Parathyroid adenoma (tissue), 2 donors: ENCODE results near the gene GFPT2.

ENCODE experiments used
- H2AFZ ChIP-seq: fragments of 300-600 bp; sonication (generic); one replicate; pipeline ENCODE4 v1.7.0; 2017; ENCODE audit warnings: antibody characterized with exemption, mild to moderate bottlenecking
- H3K27ac ChIP-seq: fragments of 300-600 bp; sonication (generic); one replicate; pipeline ENCODE4 v1.7.0; 2017
- H3K27me3 ChIP-seq: fragments of 300-600 bp; sonication (generic); one replicate; pipeline ENCODE4 v1.7.0; 2017; ENCODE audit warnings: low read length; ENCODE audit not compliant: control insufficient read depth, insufficient read depth
- H3K36me3 ChIP-seq: fragments of 300-600 bp; sonication (generic); one replicate; pipeline ENCODE4 v1.7.0; 2017; ENCODE audit warnings: low read length; ENCODE audit not compliant: control insufficient read depth, insufficient read depth
- H3K4me1 ChIP-seq: fragments of 300-600 bp; sonication (generic); one replicate; pipeline ENCODE4 v1.7.0; 2017; ENCODE audit warnings: control low read depth
- H3K4me2 ChIP-seq: fragments of 300-600 bp; sonication (generic); one replicate; pipeline ENCODE4 v1.7.0; 2017; ENCODE audit warnings: low read length
- H3K4me3 ChIP-seq: fragments of 300-600 bp; sonication (generic); one replicate; pipeline ENCODE4 v1.7.0; 2017; ENCODE audit warnings: low read depth, low read length
- H3K79me2 ChIP-seq: fragments of 300-600 bp; sonication (generic); one replicate; pipeline ENCODE4 v1.7.0; 2017; ENCODE audit warnings: control low read depth
- H3K9ac ChIP-seq: fragments of 300-600 bp; sonication (generic); one replicate; pipeline ENCODE4 v1.7.0; 2017; ENCODE audit warnings: mild to moderate bottlenecking
- H3K9me3 ChIP-seq: fragments of 300-600 bp; sonication (generic); one replicate; pipeline ENCODE4 v1.7.0; 2017; ENCODE audit warnings: low read length; ENCODE audit not compliant: control insufficient read depth
- TF ChIP-seq, protein P1 (sequence below): fragments of 300-600 bp; sonication (generic); IDR thresholded peaks from one replicate; pipeline ENCODE4 v1.7.0; 2017; ENCODE audit warnings: antibody characterized with exemption, mild to moderate bottlenecking
- donor health status: primary hyperparathyroidism.

Gene GFPT2

DNA sequence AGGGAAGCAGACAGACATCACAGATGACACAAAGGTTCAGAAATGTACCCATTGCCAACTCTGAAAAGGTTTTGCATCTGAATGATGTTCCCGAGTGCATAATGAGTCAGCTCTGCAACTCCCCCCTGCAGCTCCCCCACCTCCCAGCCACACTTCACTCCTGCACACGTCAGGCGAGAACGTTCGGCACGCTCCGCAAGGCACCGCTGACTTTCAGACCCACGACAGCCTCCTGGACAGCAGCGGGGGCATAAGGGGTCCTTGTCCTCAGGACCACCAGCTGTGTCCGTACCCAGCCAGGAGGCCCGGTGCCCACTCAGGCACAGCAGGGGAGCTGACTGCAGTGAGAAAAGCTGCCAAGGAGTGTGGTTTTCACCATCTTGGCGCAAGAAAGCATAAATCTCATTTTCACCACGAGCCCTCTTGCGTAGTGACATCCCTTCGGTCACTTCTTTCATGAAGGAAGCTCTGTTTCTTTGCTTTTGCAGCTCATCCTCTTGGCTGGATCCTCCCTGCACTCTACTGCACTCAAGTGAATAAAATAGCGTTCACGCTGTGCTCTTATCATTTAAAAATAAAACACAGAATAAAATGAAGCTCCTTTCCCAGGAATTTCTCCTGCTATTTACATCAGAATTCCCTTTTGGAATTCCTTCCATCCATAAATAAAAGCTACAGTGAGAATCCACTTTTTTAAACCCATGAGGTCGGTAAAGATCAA, 9.9 kb downstream of the GFPT2 start:
- TF ChIP-seq, protein P1, sequence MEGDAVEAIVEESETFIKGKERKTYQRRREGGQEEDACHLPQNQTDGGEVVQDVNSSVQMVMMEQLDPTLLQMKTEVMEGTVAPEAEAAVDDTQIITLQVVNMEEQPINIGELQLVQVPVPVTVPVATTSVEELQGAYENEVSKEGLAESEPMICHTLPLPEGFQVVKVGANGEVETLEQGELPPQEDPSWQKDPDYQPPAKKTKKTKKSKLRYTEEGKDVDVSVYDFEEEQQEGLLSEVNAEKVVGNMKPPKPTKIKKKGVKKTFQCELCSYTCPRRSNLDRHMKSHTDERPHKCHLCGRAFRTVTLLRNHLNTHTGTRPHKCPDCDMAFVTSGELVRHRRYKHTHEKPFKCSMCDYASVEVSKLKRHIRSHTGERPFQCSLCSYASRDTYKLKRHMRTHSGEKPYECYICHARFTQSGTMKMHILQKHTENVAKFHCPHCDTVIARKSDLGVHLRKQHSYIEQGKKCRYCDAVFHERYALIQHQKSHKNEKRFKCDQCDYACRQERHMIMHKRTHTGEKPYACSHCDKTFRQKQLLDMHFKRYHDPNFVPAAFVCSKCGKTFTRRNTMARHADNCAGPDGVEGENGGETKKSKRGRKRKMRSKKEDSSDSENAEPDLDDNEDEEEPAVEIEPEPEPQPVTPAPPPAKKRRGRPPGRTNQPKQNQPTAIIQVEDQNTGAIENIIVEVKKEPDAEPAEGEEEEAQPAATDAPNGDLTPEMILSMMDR = no peak
- H3K9me3 ChIP-seq = no peaks in the 10 kb centered on the region
- no peaks in the 10 kb centered on the region for H3K4me1 ChIP-seq
- no peak overlapping the region for H3K4me3 ChIP-seq
- H2AFZ ChIP-seq = no peak overlapping the region
- H3K36me3 ChIP-seq = no peaks in the 10 kb centered on the region
- H3K9ac ChIP-seq = no peak overlapping the region
- H3K4me2 ChIP-seq = no peak overlapping the region
- no peaks in the 10 kb centered on the region for H3K27me3 ChIP-seq
- no peaks in the 10 kb centered on the region for H3K79me2 ChIP-seq
- H3K27ac ChIP-seq = no peak overlapping the region

DNA sequence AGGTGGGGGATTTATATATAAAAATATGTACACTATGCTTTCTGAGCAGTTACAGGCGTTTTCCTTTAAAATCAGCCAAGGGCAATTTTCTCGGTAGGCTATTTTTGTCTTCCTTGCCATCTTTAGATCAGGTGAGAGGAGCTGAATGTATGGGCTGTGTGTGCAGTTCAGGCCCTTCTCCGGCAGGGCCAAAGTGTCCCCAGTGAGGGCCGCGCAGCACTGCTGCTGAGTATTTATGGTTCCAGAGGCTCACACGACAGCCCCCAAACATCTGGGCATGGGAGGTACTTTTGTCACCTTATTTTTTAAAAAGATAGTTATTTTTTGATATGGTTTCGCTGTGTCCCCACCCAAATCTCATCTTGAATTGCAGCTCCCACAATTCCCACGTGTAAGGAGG, 11.5 kb downstream of the GFPT2 start:
- no peak overlapping the region for H3K4me3 ChIP-seq
- H3K36me3 ChIP-seq = no peaks in the 10 kb centered on the region
- no peaks in the 10 kb centered on the region for H3K9me3 ChIP-seq
- TF ChIP-seq, protein P1 = no peak
- no peak overlapping the region for H3K27ac ChIP-seq
- no peak overlapping the region for H3K9ac ChIP-seq
- H3K27me3 ChIP-seq = no peaks in the 10 kb centered on the region
- no peak overlapping the region for H3K4me2 ChIP-seq
- H3K4me1 ChIP-seq = no peaks in the 10 kb centered on the region
- no peak overlapping the region for H2AFZ ChIP-seq
- no peaks in the 10 kb centered on the region for H3K79me2 ChIP-seq

DNA sequence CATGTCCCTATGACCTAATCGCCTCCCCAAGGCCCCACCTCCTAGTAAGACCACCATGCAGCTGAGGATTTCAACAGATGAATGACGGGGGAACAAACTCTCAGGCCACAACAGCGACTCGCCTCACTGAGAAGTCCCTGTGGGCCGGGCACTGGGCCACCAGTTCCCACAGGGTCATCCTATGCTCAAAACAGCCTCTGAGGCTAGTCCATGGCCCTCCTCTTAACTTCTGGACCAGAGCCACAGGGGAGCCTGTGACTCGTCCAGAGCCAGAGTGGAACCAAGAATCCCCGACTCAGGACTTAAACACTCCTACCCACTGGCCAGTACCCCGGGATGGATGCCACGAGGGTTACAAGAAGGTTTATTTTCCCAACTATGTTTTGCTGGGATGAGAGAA, 12.3 kb downstream of the GFPT2 start:
- H3K9ac ChIP-seq = no peak overlapping the region
- H3K9me3 ChIP-seq = no peaks in the 10 kb centered on the region
- TF ChIP-seq, protein P1 = no peak
- H3K4me2 ChIP-seq = no peak overlapping the region
- H3K27ac ChIP-seq = no peak overlapping the region
- H2AFZ ChIP-seq = no peak overlapping the region
- H3K4me1 ChIP-seq = no peaks in the 10 kb centered on the region
- H3K36me3 ChIP-seq = no peaks in the 10 kb centered on the region
- no peaks in the 10 kb centered on the region for H3K79me2 ChIP-seq
- no peak overlapping the region for H3K4me3 ChIP-seq
- H3K27me3 ChIP-seq = no peaks in the 10 kb centered on the region

DNA sequence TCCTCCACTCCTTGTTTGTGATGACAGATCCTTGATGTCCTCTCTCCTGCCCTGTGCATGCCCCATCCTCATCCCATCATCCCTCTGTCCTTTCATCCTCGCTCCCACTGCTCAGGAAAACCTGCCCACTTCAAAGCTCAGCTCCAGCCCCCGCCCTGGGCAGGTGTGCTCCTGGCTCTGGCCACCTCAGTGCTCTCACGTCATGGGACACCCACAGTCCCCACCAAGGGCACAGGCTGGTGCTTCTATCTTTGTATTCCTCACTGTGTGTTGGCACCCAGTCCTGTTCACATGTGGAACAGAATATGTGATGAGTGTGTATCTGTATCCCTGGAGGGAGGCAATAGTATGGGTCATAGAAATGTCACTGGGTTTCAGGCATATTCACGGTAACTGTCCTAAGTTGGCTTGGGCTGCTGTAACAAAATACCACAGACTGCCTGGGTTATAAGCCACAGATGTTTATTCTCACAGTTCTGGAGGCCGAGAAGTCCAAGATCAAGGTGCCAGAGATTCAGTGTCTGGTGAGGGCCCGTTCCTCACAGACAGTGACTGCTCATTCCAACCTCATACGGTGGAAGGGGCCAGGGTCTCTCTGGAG, 13.5 kb downstream of the GFPT2 start:
- Histone ChIP-seq H3K79me2 (no peaks in the 10 kb centered on the region), H3K4me1 (no peaks in the 10 kb centered on the region), H2AFZ (no peak overlapping the region), H3K36me3 (no peaks in the 10 kb centered on the region), H3K27ac (no peak overlapping the region), H3K9me3 (no peaks in the 10 kb centered on the region), H3K27me3 (no peaks in the 10 kb centered on the region), H3K4me2 (no peak overlapping the region), H3K9ac (no peak overlapping the region), H3K4me3 (no peak overlapping the region)
- TF ChIP-seq, protein P1 = no peak
